Tibial nerve (tissue), 4 donors: ENCODE results near the gene GPRC5B. TPM values are rescaled to one million over a fixed set of nuclear protein-coding genes. Genes with fewer than 3 reads are reported as not detected.

Experiments used
- DNase-seq, 2 donors: peaks; one replicate each; pipeline ENCODE4 v3.0.0-alpha.2; 2019; ENCODE audit warnings: low spot score in 2 of 2
- H3K27ac ChIP-seq, 4 donors: fragments of 200-600 bp; sonication (generic) in 3 of 4; one replicate each; pipeline ENCODE4 v1.5.1; 2017 to 2019; ENCODE audit warnings: mild to moderate bottlenecking in 1 of 4
- H3K27me3 ChIP-seq, 2 donors: fragments of 200-600 bp; sonication (generic) in 1 of 2; one replicate each; pipeline versions ENCODE4 v1.5.1 to v1.6.0; 2017 to 2019
- H3K36me3 ChIP-seq, 3 donors: fragments of 200-600 bp; sonication (generic); one replicate each; pipeline ENCODE4 v1.5.1; 2018 to 2019
- H3K4me1 ChIP-seq, 4 donors: fragments of 200-600 bp; sonication (generic) in 3 of 4; one replicate each; pipeline ENCODE4 v1.5.1; 2017 to 2019
- H3K4me3 ChIP-seq, 4 donors: fragments of 200-600 bp; sonication (generic) in 3 of 4; one replicate each; pipeline ENCODE4 v1.5.1; 2017 to 2019; ENCODE audit warnings: mild to moderate bottlenecking in 1 of 4, moderate library complexity in 1 of 4
- H3K9me3 ChIP-seq, 4 donors: fragments of 200-600 bp; sonication (generic) in 3 of 4; one replicate each; pipeline ENCODE4 v1.5.1; 2017 to 2019
- EP300 ChIP-seq, 2 donors: sonication (generic); formaldehyde crosslinking; IDR thresholded peaks; one replicate each; pipeline ENCODE4 v1.6.1; 2017; ENCODE audit warnings: antibody characterized with exemption in 2 of 2, mild to moderate bottlenecking in 1 of 2
- POLR2A ChIP-seq, 2 donors: fragments of 450-650 bp; IDR thresholded peaks; one replicate each; pipeline ENCODE4 v1.6.1; 2017; ENCODE audit warnings: antibody characterized with exemption in 2 of 2, mild to moderate bottlenecking in 2 of 2, moderate library complexity in 2 of 2
- WGBS, 2 donors: methylation state at CpG; one replicate each; pipeline ENCODE4 v1.1.5; 2018; 5-methylcytosine and 5-hydroxymethylcytosine counted together
- total RNA-seq, 4 donors: library from RNA; depleted of rRNA; stranded (reverse); fragments of >200 nt; gene quantifications; one replicate each; pipeline ENCODE4 v1.1.0, GENCODE V29; 2016
- TF ChIP-seq, protein P1 (sequence below), 5 experiments: fragments of 200-600 bp in 3 of 5; fragments of 450-650 bp in 2 of 5; sonication (generic) in 3 of 5; IDR thresholded peaks; one replicate each; pipeline ENCODE4 v1.5.1; 2016 to 2019; ENCODE audit warnings: antibody characterized with exemption in 5 of 5, mild to moderate bottlenecking in 3 of 5, moderate library complexity in 2 of 5

Gene GPRC5B
- total RNA-seq, 4 donors from 2014 or later = 68.4 to 116 (median 101) TPM

DNA sequence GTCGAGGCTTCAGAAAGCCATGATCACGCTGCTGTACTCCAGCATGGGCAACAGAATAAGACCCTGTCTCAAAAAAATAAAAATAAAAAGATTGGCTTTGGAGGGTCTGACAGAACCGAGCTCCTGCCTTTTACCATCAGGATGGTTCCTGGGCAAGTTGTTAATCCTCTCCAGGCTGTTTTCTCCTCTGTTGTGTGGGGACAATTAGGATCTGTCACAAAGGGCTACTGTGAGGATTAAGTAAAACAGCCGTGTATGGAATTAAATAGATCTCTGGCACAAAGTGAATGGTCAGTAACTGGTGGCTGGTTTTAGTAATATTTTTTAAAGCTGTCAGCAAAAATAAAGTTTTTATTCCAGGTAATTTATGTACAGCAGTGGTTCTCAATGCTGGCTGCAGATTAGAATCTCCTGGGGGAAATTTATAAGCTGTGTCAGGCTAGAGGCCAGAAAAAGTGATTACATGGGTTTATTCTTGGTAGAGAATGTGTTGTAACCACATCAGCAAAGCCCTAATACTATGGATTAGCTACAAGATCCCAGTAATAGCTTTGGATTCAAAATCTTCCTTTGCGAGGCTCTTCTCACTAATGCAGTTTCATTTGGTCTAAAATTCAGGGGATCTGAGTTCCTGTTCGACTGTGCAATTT, 47.2 kb downstream of the GPRC5B start:
- no peak for TF ChIP-seq POLR2A (IDR thresholded peaks at IDR 0.05)
- TF ChIP-seq, protein P1, sequence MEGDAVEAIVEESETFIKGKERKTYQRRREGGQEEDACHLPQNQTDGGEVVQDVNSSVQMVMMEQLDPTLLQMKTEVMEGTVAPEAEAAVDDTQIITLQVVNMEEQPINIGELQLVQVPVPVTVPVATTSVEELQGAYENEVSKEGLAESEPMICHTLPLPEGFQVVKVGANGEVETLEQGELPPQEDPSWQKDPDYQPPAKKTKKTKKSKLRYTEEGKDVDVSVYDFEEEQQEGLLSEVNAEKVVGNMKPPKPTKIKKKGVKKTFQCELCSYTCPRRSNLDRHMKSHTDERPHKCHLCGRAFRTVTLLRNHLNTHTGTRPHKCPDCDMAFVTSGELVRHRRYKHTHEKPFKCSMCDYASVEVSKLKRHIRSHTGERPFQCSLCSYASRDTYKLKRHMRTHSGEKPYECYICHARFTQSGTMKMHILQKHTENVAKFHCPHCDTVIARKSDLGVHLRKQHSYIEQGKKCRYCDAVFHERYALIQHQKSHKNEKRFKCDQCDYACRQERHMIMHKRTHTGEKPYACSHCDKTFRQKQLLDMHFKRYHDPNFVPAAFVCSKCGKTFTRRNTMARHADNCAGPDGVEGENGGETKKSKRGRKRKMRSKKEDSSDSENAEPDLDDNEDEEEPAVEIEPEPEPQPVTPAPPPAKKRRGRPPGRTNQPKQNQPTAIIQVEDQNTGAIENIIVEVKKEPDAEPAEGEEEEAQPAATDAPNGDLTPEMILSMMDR (IDR thresholded peaks at IDR 0.05) = no peak
- no peak for TF ChIP-seq EP300 (IDR thresholded peaks at IDR 0.05)
- Histone ChIP-seq H3K36me3 (peaks cover 0 to 4% (median 0%) of the 10 kb centered on the region in 3 donors), H3K4me3 (no peak overlapping the region), H3K9me3 (no peaks in the 10 kb centered on the region), H3K27ac (no peak overlapping the region), H3K4me1 (peaks cover 0 to 4% (median 0%) of the 10 kb centered on the region in 4 donors), H3K27me3 (no peaks in the 10 kb centered on the region)
- WGBS, 2 donors = 72 to 73% methylated on average over 6 of the region's 6 CpGs
- DNase-seq = no peak

DNA sequence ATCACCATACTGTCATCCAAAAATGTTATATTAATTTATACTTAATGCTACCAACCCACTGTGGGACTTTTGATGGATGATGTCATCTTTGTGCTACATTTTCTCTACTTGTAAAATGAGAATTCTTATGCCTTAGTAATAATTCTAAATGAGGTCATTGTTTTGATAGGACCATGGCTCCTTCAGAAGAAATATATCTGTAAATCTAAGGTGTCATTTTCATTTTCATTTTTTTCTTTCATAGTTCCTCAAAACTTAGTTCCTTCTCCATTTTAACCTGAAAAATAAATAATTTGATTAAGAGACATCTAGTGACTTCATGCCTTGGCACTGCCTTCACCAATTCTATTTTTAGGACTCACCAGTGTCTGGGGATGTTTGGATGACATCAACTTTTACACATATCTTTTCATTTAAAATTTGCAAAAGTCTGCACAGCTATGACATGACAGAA, 48.7 kb downstream of the GPRC5B start:
- no peak for DNase-seq
- Histone ChIP-seq H3K36me3 (peaks cover 0 to 4% (median 0%) of the 10 kb centered on the region in 3 donors), H3K4me1 (peaks cover 0 to 4% (median 0%) of the 10 kb centered on the region in 4 donors), H3K4me3 (no peak overlapping the region), H3K27ac (no peak overlapping the region), H3K9me3 (no peaks in the 10 kb centered on the region), H3K27me3 (no peaks in the 10 kb centered on the region)
- TF ChIP-seq, protein P1 (IDR thresholded peaks at IDR 0.05) = no peak
- no peak for TF ChIP-seq EP300 (IDR thresholded peaks at IDR 0.05)
- TF ChIP-seq POLR2A (IDR thresholded peaks at IDR 0.05) = no peak

DNA sequence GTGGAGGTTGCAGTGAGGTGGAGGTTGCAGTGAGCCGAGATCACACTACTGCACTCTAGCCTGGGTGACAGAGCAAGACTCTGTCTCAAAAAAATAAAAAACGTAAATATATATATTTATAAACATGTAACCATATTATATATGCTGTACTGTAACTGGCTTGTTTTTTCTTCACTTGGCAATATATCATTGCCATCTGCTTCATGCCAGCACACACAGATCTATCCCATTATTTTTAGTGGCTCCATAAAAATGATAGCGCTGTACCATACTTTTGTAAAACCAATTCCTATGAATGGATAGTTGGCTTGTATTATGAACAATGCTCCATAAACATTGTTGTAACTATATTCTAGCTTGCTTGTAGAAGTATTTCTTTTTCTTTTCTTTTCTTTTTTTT, 49.5 kb downstream of the GPRC5B start:
- H3K27ac ChIP-seq = no peak overlapping the region
- H3K4me1 ChIP-seq = peaks cover 0 to 4% (median 0%) of the 10 kb centered on the region in 4 donors
- H3K4me3 ChIP-seq = no peak overlapping the region
- TF ChIP-seq EP300 (IDR thresholded peaks at IDR 0.05) (no peak), POLR2A (IDR thresholded peaks at IDR 0.05) (no peak)
- TF ChIP-seq, protein P1 (IDR thresholded peaks at IDR 0.05) = no peak
- H3K27me3 ChIP-seq = no peaks in the 10 kb centered on the region
- peaks cover 0 to 4% (median 0%) of the 10 kb centered on the region in 3 donors for H3K36me3 ChIP-seq
- H3K9me3 ChIP-seq = no peaks in the 10 kb centered on the region
- 94 to 96% methylated on average over 3 of the region's 3 CpGs for WGBS, 2 donors
- DNase-seq = no peak

- H3K27me3 ChIP-seq = no peaks in the 10 kb centered on the region
- H3K4me1 ChIP-seq = peaks cover 0 to 4% (median 0%) of the 10 kb centered on the region in 4 donors
- no peak for DNase-seq
- H3K27ac ChIP-seq = no peak overlapping the region
- H3K36me3 ChIP-seq = peaks cover 0 to 4% (median 0%) of the 10 kb centered on the region in 3 donors
- H3K9me3 ChIP-seq = no peaks in the 10 kb centered on the region
- TF ChIP-seq, protein P1 (IDR thresholded peaks at IDR 0.05) = no peak
- TF ChIP-seq EP300 (IDR thresholded peaks at IDR 0.05) = no peak
- TF ChIP-seq POLR2A (IDR thresholded peaks at IDR 0.05) = no peak
- 92 to 96% methylated on average over 5 of the region's 5 CpGs for WGBS, 2 donors
- H3K4me3 ChIP-seq = no peak overlapping the region
These were observed 51.1 kb downstream of the GPRC5B start for GRCh38 chr16:19833581-19833980.

- no peak for DNase-seq
- WGBS, 2 donors = 45 to 55% methylated on average over 3 of the region's 3 CpGs
- Histone ChIP-seq H3K4me3 (no peak overlapping the region), H3K4me1 (peaks cover 0 to 4% (median 0%) of the 10 kb centered on the region in 4 donors), H3K27me3 (no peaks in the 10 kb centered on the region), H3K27ac (no peak overlapping the region), H3K9me3 (no peaks in the 10 kb centered on the region), H3K36me3 (peaks cover 0 to 7% (median 0%) of the 10 kb centered on the region in 3 donors)
- TF ChIP-seq EP300 (IDR thresholded peaks at IDR 0.05) (no peak), POLR2A (IDR thresholded peaks at IDR 0.05) (no peak)
- TF ChIP-seq, protein P1 (IDR thresholded peaks at IDR 0.05) = no peak
These were observed 51.5 kb downstream of the GPRC5B start for GRCh38 chr16:19833176-19833575.
